ENCODE results near the gene CCNC. TPM values are rescaled to one million over a fixed set of nuclear protein-coding genes. Genes with fewer than 3 reads are reported as not detected.

Gene CCNC
- total RNA-seq, 1 donor from 2014 or later = 51.8 TPM

- H3K4me1 Mint-ChIP-seq (ENCODE audit: low read depth, unreplicated experiment) = no peaks in the 10 kb centered on the region
- H3K4me1 ChIP-seq (ENCODE audit: insufficient read depth, low read length) = peaks cover 4% of the 10 kb centered on the region
- H3K27me3 ChIP-seq (ENCODE audit: insufficient read depth, low read length) = peaks cover 99% of the 10 kb centered on the region
- DNase-seq (ENCODE audit: low read depth) (no peak), FAIRE-seq (no peak)
- no peaks in the 10 kb centered on the region for H3K36me3 Mint-ChIP-seq (ENCODE audit: low read depth, unreplicated experiment)
- H3K9me3 Mint-ChIP-seq (ENCODE audit: unreplicated experiment) = peaks cover 6% of the 10 kb centered on the region
- H3K9ac ChIP-seq (ENCODE audit: low read length) = no peak within 1 kb of the TSS
- H3K9me3 ChIP-seq (ENCODE audit: insufficient read depth, low read depth, low read length) = peaks cover 14% of the 10 kb centered on the region
- H3K27ac Mint-ChIP-seq (ENCODE audit: unreplicated experiment) = no peak within 1 kb of the TSS
- TF ChIP-seq CTCF (IDR thresholded peaks at IDR 0.05; ENCODE audit: insufficient read depth, low read depth, low read length) = no peak
- peak; percentile 98 for TF ChIP-seq EZH2 (IDR thresholded peaks at IDR 0.05; ENCODE audit: insufficient read depth, low read length)
- no peaks in the 10 kb centered on the region for H3K79me2 ChIP-seq (ENCODE audit: insufficient read depth, low read length)
- H3K4me2 ChIP-seq (ENCODE audit: low read length) = no peak within 1 kb of the TSS
- H2AFZ ChIP-seq (ENCODE audit: low read depth, low read length) = no peak within 1 kb of the TSS
- H3K36me3 ChIP-seq (ENCODE audit: insufficient read depth, low read length) = no peaks in the 10 kb centered on the region
- no peak within 1 kb of the TSS for H3K27ac ChIP-seq (ENCODE audit: low read depth, low read length)
- H3K27me3 Mint-ChIP-seq (ENCODE audit: low read depth, unreplicated experiment) = peaks cover 88% of the 10 kb centered on the region
- no peak within 1 kb of the TSS for H3K4me3 Mint-ChIP-seq (ENCODE audit: unreplicated experiment)
- no peaks in the 10 kb centered on the region for H4K20me1 ChIP-seq (ENCODE audit: insufficient read depth, low read length)
- no peak within 1 kb of the TSS for H3K4me3 ChIP-seq (ENCODE audit: insufficient read depth, low read depth, low read length)
Measured at GRCh38 chr6:99606656-99607415, 38.4 kb upstream of the CCNC start, which contains the start of gene PRDM13. Gene PRDM13, plus strand, starts transcription at chr6:99606833. Its CDS starts 202 bp downstream, at chr6:99607035.

GRCh38 chr6:99605911-99606655 lies 37.6 kb upstream of the CCNC start:
- TF ChIP-seq EZH2 (IDR thresholded peaks at IDR 0.05; ENCODE audit: insufficient read depth, low read length) (no peak), CTCF (IDR thresholded peaks at IDR 0.05; ENCODE audit: insufficient read depth, low read depth, low read length) (no peak)
- no peak for FAIRE-seq
- no peak overlapping the region for H3K4me3 Mint-ChIP-seq (ENCODE audit: unreplicated experiment)
- H3K9me3 ChIP-seq (ENCODE audit: insufficient read depth, low read depth, low read length) = peaks cover 14% of the 10 kb centered on the region
- H3K27ac Mint-ChIP-seq (ENCODE audit: unreplicated experiment) = no peak overlapping the region
- no peak overlapping the region for H2AFZ ChIP-seq (ENCODE audit: low read depth, low read length)
- H3K36me3 ChIP-seq (ENCODE audit: insufficient read depth, low read length) = no peaks in the 10 kb centered on the region
- no peak for DNase-seq (ENCODE audit: low read depth)
- no peak overlapping the region for H3K9ac ChIP-seq (ENCODE audit: low read length)
- H3K36me3 Mint-ChIP-seq (ENCODE audit: low read depth, unreplicated experiment) = no peaks in the 10 kb centered on the region
- H3K27me3 Mint-ChIP-seq (ENCODE audit: low read depth, unreplicated experiment) = peaks cover 87% of the 10 kb centered on the region
- H3K79me2 ChIP-seq (ENCODE audit: insufficient read depth, low read length) = no peaks in the 10 kb centered on the region
- no peak overlapping the region for H3K4me3 ChIP-seq (ENCODE audit: insufficient read depth, low read depth, low read length)
- no peak overlapping the region for H3K27ac ChIP-seq (ENCODE audit: low read depth, low read length)
- no peaks in the 10 kb centered on the region for H4K20me1 ChIP-seq (ENCODE audit: insufficient read depth, low read length)
- H3K4me2 ChIP-seq (ENCODE audit: low read length) = no peak overlapping the region
- no peaks in the 10 kb centered on the region for H3K4me1 Mint-ChIP-seq (ENCODE audit: low read depth, unreplicated experiment)
- peaks cover 4% of the 10 kb centered on the region for H3K4me1 ChIP-seq (ENCODE audit: insufficient read depth, low read length)
- H3K9me3 Mint-ChIP-seq (ENCODE audit: unreplicated experiment) = peaks cover 6% of the 10 kb centered on the region
- peaks cover 99% of the 10 kb centered on the region for H3K27me3 ChIP-seq (ENCODE audit: insufficient read depth, low read length)

Data from astrocyte (in vitro differentiated cells and primary cell).